Calu3 (cell line): ENCODE data around the gene C20orf144. TPM values are rescaled to one million over a fixed set of nuclear protein-coding genes. Genes with fewer than 3 reads are reported as not detected.

Experiments
- BruUV-seq: library from RNA; stranded (reverse); fragments of 400-500 nt; replicated peaks from 2 replicates; lab custom pipeline; 2021; lab: Mats Ljungman, UMichigan
- CTCF ChIA-PET: fragments of 300-600 bp; sonication (Branson Sonifier 250); formaldehyde crosslinking; loops from one replicate; lab custom pipeline; 2022; ENCODE audit warnings: antibody characterized with exemption; lab: Charles Lee
- DNase-seq: peaks from one replicate; pipeline ENCODE4 v3.0.0; 2022
- H3K27ac Mint-ChIP-seq: one replicate; pipeline ENCODE4 v1.8.0; 2022; ENCODE audit warnings: mixed read lengths; ENCODE audit not compliant: unreplicated experiment
- H3K27me3 Mint-ChIP-seq: one replicate; pipeline ENCODE4 v1.8.0; 2022; ENCODE audit warnings: mixed read lengths; ENCODE audit not compliant: unreplicated experiment
- H3K36me3 Mint-ChIP-seq: one replicate; pipeline ENCODE4 v1.8.0; 2022; ENCODE audit warnings: mild to moderate bottlenecking, moderate library complexity, mixed read lengths; ENCODE audit not compliant: insufficient read depth, unreplicated experiment
- H3K4me1 Mint-ChIP-seq: one replicate; pipeline ENCODE4 v1.8.0; 2022; ENCODE audit warnings: mild to moderate bottlenecking, low read depth, mixed read lengths; ENCODE audit not compliant: unreplicated experiment
- H3K4me3 Mint-ChIP-seq: one replicate; pipeline ENCODE4 v1.8.0; 2022; ENCODE audit warnings: mild to moderate bottlenecking, low read depth, moderate library complexity, mixed read lengths; ENCODE audit not compliant: unreplicated experiment
- H3K9me3 Mint-ChIP-seq: one replicate; pipeline ENCODE4 v1.8.0; 2022; ENCODE audit warnings: low read depth, mixed read lengths; ENCODE audit not compliant: unreplicated experiment
- CTCF ChIP-seq: fragments of 200-600 bp; IDR thresholded peaks from one replicate; pipeline ENCODE4 v1.8.0; 2022; ENCODE audit warnings: antibody characterized with exemption; ENCODE audit not compliant: unreplicated experiment
- intact Hi-C: fragments of 100-400 bp; cut with micrococcal nuclease; formaldehyde crosslinking; loops from one replicate; pipeline ENCODE4 v1.10.0; 2022; ENCODE audit not compliant: unreplicated experiment
- total RNA-seq: library from RNA; stranded (reverse); gene quantifications from 2 replicates; pipeline ENCODE4 v1.2.3, GENCODE V29; 2022

The C20orf144 gene
- total RNA-seq, 1 experiment from 2014 or later = 0.45 TPM

DNA sequence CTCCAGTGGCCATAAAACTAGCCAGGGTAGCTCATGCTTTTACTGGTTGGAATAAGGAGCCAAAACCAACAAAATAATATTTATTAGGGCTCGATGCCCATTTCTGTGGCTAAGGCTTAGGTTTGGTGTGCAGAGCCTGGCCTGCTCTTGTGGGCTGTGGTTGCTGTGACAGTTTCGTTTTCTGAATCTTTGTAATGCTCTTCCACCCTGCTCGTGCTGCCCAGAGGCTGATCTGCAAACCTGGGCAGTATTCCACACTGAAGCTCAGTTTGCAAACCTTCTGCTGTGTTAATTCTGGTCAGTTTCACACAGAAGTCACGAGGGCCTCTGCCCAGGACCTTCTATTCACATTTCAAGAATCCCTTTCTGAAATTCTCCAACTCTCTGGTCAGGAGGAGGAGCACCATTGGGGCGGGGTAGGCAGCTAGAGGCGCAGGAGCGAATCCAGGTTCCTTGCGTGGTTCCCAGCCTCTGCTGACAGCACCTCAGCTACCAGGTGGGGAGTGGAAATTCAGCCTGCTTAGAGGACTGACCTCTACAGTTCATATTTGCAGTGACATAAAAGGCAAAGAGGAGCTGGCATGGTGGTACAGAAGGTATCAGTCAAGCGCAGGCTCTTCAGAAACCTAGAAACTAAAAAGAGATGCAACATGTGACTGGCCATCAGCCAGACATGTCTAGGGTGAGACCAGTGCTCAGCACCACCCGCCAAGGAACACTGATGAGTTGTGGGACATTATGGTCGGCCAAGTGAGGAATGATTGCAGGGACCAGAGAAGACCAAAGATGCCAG, 14.3 kb upstream of the C20orf144 start:
- CTCF ChIA-PET = no interaction called here
- no peak for TF ChIP-seq CTCF
- H3K9me3 Mint-ChIP-seq = no peaks in the 10 kb centered on the region
- H3K4me1 Mint-ChIP-seq = peaks cover 26% of the 10 kb centered on the region
- no peaks in the 10 kb centered on the region for H3K27me3 Mint-ChIP-seq
- H3K4me3 Mint-ChIP-seq = no peak overlapping the region
- DNase-seq = no peak
- no TSS peak for BruUV-seq
- intact Hi-C loops = no loop called here
- peaks cover 46% of the 10 kb centered on the region for H3K36me3 Mint-ChIP-seq
- H3K27ac Mint-ChIP-seq = no peak overlapping the region

DNA sequence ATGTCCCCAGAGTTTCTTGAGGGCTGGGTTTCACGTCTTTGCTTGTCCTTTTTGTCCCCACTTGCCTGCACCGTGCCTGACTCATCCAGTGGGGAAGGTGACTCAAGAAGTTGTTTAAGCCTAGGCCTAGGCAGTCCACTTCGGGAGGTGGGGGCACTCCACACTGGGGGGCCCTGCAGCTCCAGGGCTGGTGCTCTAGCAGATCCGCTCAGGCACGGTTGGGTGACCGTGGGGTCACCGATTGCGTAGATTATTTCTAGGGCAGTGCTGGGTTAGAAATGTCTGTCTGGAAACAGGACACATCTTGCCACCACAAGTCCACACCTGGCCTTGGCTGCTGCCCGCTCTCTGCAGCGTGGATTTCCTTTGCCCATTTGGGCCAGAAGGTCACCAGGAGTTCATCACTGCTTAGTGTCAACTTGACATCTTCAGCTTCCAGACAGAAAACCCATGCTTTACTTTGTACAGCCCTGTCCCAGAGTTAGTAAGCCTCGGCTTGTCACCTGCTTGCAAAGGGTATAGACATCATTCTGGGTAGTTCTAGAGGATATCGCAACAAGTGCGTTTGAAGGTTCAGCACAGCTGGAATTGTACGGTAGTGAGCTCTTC, 13.6 kb upstream of the C20orf144 start:
- Mint-ChIP-seq H3K4me1 (peaks cover 33% of the 10 kb centered on the region), H3K9me3 (no peaks in the 10 kb centered on the region), H3K27me3 (no peaks in the 10 kb centered on the region), H3K27ac (no peak overlapping the region), H3K4me3 (no peak overlapping the region), H3K36me3 (peaks cover 53% of the 10 kb centered on the region)
- TF ChIP-seq CTCF = no peak
- no peak for DNase-seq
- CTCF ChIA-PET = no interaction called here
- intact Hi-C loops = no loop called here
- no TSS peak for BruUV-seq

DNA sequence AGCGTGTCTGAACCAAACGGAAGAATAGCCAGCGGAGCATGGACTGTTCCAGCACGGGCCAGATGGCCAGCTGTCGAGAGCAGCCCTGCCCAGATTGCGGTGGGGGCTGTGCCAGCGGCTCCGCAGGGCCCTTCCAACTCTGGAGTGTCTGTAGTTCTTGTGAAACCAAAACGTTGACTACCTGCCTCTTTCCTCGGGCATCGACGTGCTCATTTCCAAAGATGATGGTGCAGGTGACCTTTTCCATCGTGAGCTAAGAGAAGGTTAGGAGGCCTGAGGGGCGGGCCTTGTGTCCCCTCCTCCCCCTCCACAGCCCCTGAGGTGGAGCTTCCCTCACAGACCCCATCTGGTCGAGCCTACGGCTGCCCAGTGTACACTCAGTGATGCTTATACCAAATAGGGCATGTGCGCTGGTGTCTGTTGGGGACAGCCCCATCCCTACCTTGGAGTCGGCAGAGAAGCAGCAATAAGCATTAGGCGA, 12.9 kb upstream of the C20orf144 start:
- Mint-ChIP-seq H3K36me3 (peaks cover 60% of the 10 kb centered on the region), H3K9me3 (no peaks in the 10 kb centered on the region), H3K4me1 (peaks cover 41% of the 10 kb centered on the region), H3K4me3 (no peak overlapping the region), H3K27me3 (no peaks in the 10 kb centered on the region), H3K27ac (no peak overlapping the region)
- no TSS peak for BruUV-seq
- CTCF ChIA-PET = interaction anchor here (0.5 kb wide), 1 partner anchor 132 kb away, joined by 3 read pairs; no protein-coding TSS in a partner anchor
- TF ChIP-seq CTCF = no peak
- intact Hi-C loops = no loop called here
- DNase-seq = no peak

- Mint-ChIP-seq H3K36me3 (peaks cover 62% of the 10 kb centered on the region), H3K27me3 (no peaks in the 10 kb centered on the region), H3K4me1 (peaks cover 51% of the 10 kb centered on the region), H3K9me3 (no peaks in the 10 kb centered on the region), H3K27ac (no peak overlapping the region), H3K4me3 (no peak overlapping the region)
- no peak for TF ChIP-seq CTCF
- intact Hi-C loops = loop anchor here (5.0 kb wide), 2 partner anchors 133 to 193 kb away; no protein-coding TSS in a partner anchor
- no TSS peak for BruUV-seq
- CTCF ChIA-PET = interaction anchor here (0.6 to 2.2 kb wide), 5 partner anchors 12 to 163 kb away, joined by 3 to 9 read pairs (median 4); partner anchors contain the start of genes ACTL10 and C20orf144
- DNase-seq = no peak
These were observed 11.9 kb upstream of the C20orf144 start for GRCh38 chr20:33650111-33650752.
